Epithelial cell of proximal tubule (primary cell): ENCODE results near the gene ACADS. TPM values are rescaled to one million over a fixed set of nuclear protein-coding genes. Genes with fewer than 3 reads are reported as not detected.

ENCODE experiments used
- DNase-seq: peaks from one replicate; pipeline ENCODE4 v3.0.0-alpha.2; 2011; ENCODE audit warnings: low read depth
- H3K4me3 ChIP-seq: 2 replicates; pipeline ENCODE4 v1.5.1; 2011; ENCODE audit warnings: low read depth, mild to moderate bottlenecking, low read length
- CTCF ChIP-seq: conservative IDR thresholded peaks from 2 replicates; pipeline ENCODE4 v1.5.1; 2012; ENCODE audit warnings: low read depth, mild to moderate bottlenecking, low read length
- total RNA-seq: library from RNA; depleted of rRNA; stranded (reverse); fragments of >200 nt; gene quantifications from 2 replicates; pipeline ENCODE4 v1.2.3, GENCODE V29; 2015

ACADS gene
- total RNA-seq, 1 donor from 2014 or later, result 25.3 TPM

GRCh38 chr12:120784804-120785203 is 59.2 kb downstream of the ACADS start:
- TF ChIP-seq CTCF, result no peak
- H3K4me3 ChIP-seq, result no peak overlapping the region
- DNase-seq, result no peak

- no peak for TF ChIP-seq CTCF
- H3K4me3 ChIP-seq, result no peak overlapping the region
- DNase-seq, result no peak
These were observed 62.3 kb downstream of the ACADS start for GRCh38 chr12:120787889-120788288.

Other genes starting within 250 kb of the ACADS start
- 357 and 388 TPM in 2 replicates for gene DYNLL1, start 229.7 kb upstream of the ACADS start, total RNA-seq
- gene COQ5, start 196.7 kb upstream of the ACADS start, total RNA-seq, result 40.8 and 46.3 TPM in 2 replicates
- 66.9 and 81.2 TPM in 2 replicates for gene RNF10, start 191.5 kb upstream of the ACADS start, total RNA-seq
- 23.1 and 54.5 TPM in 2 replicates for gene POP5, start 144.4 kb upstream of the ACADS start, total RNA-seq
- 0.14 and 1.1 TPM in 2 replicates for gene CABP1, start 85.2 kb upstream of the ACADS start, total RNA-seq
- 99.5 and 124 TPM in 2 replicates for gene MLEC, start 38.7 kb upstream of the ACADS start, total RNA-seq
- gene UNC119B, start 15.4 kb upstream of the ACADS start, total RNA-seq, result 14.9 and 22.4 TPM in 2 replicates
- gene SPPL3, start 178.5 kb downstream of the ACADS start, total RNA-seq, result 8.6 and 9.5 TPM in 2 replicates